Measurements from ENCODE around the gene PACSIN2. TPM values are rescaled to one million over a fixed set of nuclear protein-coding genes. Genes with fewer than 3 reads are reported as not detected.

Gene PACSIN2
- total and polyA plus RNA-seq, 8 donors, result 24.9 to 154 (median 71.6) TPM

- Histone ChIP-seq H3K27ac (peak overlapping the region; percentile 20 to 69 (median 50)), H3K9me3 (no peaks in the 10 kb centered on the region), H3K4me3 (no peak overlapping the region), H3K27me3 (no peaks in the 10 kb centered on the region), H3K4me1 (peaks cover 48 to 87% (median 64%) of the 10 kb centered on the region in 4 donors), H3K36me3 (no peaks in the 10 kb centered on the region)
- TF ChIP-seq EP300 (IDR thresholded peaks at IDR 0.05) (no peak), POLR2A (IDR thresholded peaks at IDR 0.05) (no peak), POLR2AphosphoS5 (IDR thresholded peaks at IDR 0.05) (no peak), CTCF (IDR thresholded peaks at IDR 0.05) (no peak)
- intact Hi-C loops (cut with DNase I; ENCODE audit: low total_unique reads), result no loop called here
- DNase-seq, result no peak
- 77 to 87% (median 83%) methylated on average over 16 of the region's 16 CpGs for WGBS, 5 donors
Observed at GRCh38 chr22:42946546-42947198, 68.3 kb downstream of the PACSIN2 start.

- Histone ChIP-seq H3K9me3 (no peaks in the 10 kb centered on the region), H3K27ac (peak overlapping the region in 4 of 5 donors; percentile 34 to 69 (median 56)), H3K4me1 (peaks cover 40 to 80% (median 59%) of the 10 kb centered on the region in 4 donors), H3K4me3 (no peak overlapping the region), H3K27me3 (no peaks in the 10 kb centered on the region), H3K36me3 (no peaks in the 10 kb centered on the region)
- intact Hi-C loops (cut with DNase I; ENCODE audit: low total_unique reads), result no loop called here
- 48 to 54% (median 53%) methylated on average over 5 of the region's 5 CpGs for WGBS, 5 donors
- TF ChIP-seq POLR2A (IDR thresholded peaks at IDR 0.05) (no peak), POLR2AphosphoS5 (IDR thresholded peaks at IDR 0.05) (no peak), CTCF (IDR thresholded peaks at IDR 0.05) (no peak), EP300 (IDR thresholded peaks at IDR 0.05) (no peak)
- DNase-seq, result no peak
Observed at GRCh38 chr22:42945736-42946135, 69.2 kb downstream of the PACSIN2 start.

GRCh38 chr22:42945027-42945426 lies 69.9 kb downstream of the PACSIN2 start:
- Histone ChIP-seq H3K4me1 (peaks cover 43 to 80% (median 59%) of the 10 kb centered on the region in 4 donors), H3K27ac (peak overlapping the region in 3 of 5 donors; percentile 0 to 69 (median 62)), H3K4me3 (no peak overlapping the region), H3K36me3 (no peaks in the 10 kb centered on the region), H3K9me3 (no peaks in the 10 kb centered on the region), H3K27me3 (no peaks in the 10 kb centered on the region)
- intact Hi-C loops (cut with DNase I; ENCODE audit: low total_unique reads), result no loop called here
- TF ChIP-seq POLR2A (IDR thresholded peaks at IDR 0.05) (no peak), POLR2AphosphoS5 (IDR thresholded peaks at IDR 0.05) (no peak), CTCF (IDR thresholded peaks at IDR 0.05) (no peak), EP300 (IDR thresholded peaks at IDR 0.05) (no peak)
- WGBS, 5 donors, result 84 to 96% (median 93%) methylated on average over 9 of the region's 9 CpGs
- no peak for DNase-seq

GRCh38 chr22:42944409-42944808 lies 70.5 kb downstream of the PACSIN2 start:
- H3K9me3 ChIP-seq, result no peaks in the 10 kb centered on the region
- 69 to 84% (median 75%) methylated on average over 5 of the region's 5 CpGs for WGBS, 5 donors
- H3K4me3 ChIP-seq, result no peak overlapping the region
- no peak for TF ChIP-seq EP300 (IDR thresholded peaks at IDR 0.05)
- no peak for TF ChIP-seq CTCF (IDR thresholded peaks at IDR 0.05)
- intact Hi-C loops (cut with DNase I; ENCODE audit: low total_unique reads), result no loop called here
- peak overlapping the region in 4 of 5 donors; percentile 12 to 63 (median 24) for H3K27ac ChIP-seq
- no peaks in the 10 kb centered on the region for H3K36me3 ChIP-seq
- DNase-seq, result no peak
- no peaks in the 10 kb centered on the region for H3K27me3 ChIP-seq
- H3K4me1 ChIP-seq, result peaks cover 49 to 80% (median 63%) of the 10 kb centered on the region in 4 donors
